CD14-positive monocyte (primary cell): ENCODE data around the gene PPP2R3A. TPM values are rescaled to one million over a fixed set of nuclear protein-coding genes. Genes with fewer than 3 reads are reported as not detected.

Source experiments
- DNase-seq, 3 donors: peaks; one replicate each; pipeline ENCODE4 v3.0.0-alpha.2; 2011 to 2022
- H2AFZ ChIP-seq: 2 replicates; pipeline ENCODE4 v1.6.0; 2012; ENCODE audit warnings: mild to moderate bottlenecking, low read depth, low read length, inconsistent platforms; ENCODE audit not compliant: insufficient read depth, poor library complexity, severe bottlenecking
- H3K27ac ChIP-seq, 2 donors: 1 replicate in 1 of 2; 2 replicates in 1 of 2; pipeline ENCODE4 v1.5.1; 2012 to 2013; ENCODE audit warnings: low read length in 2 of 2, control low read depth in 1 of 2, inconsistent platforms in 1 of 2, low read depth in 1 of 2, mild to moderate bottlenecking in 1 of 2
- H3K27me3 ChIP-seq, 2 donors: one replicate each; pipeline versions ENCODE4 v1.6.0 to v1.6.1; 2011 to 2013; ENCODE audit warnings: low read length in 2 of 2; ENCODE audit not compliant: control insufficient read depth in 2 of 2, insufficient read depth in 2 of 2
- H3K36me3 ChIP-seq, 2 donors: replicated peaks in 1 of 2; 1 replicate in 1 of 2; 2 replicates in 1 of 2; pipeline versions ENCODE4 v1.5.1 to v1.6.1; 2012 to 2013; ENCODE audit warnings: low read length in 2 of 2, control low read depth in 1 of 2, inconsistent platforms in 1 of 2, mild to moderate bottlenecking in 1 of 2; ENCODE audit not compliant: insufficient read depth in 2 of 2, control insufficient read depth in 1 of 2
- H3K4me1 ChIP-seq, 2 donors: 1 replicate in 1 of 2; 2 replicates in 1 of 2; pipeline versions ENCODE4 v1.5.1 to v1.6.1; 2012 to 2013; ENCODE audit warnings: low read length in 2 of 2, control low read depth in 1 of 2, inconsistent platforms in 1 of 2, mild to moderate bottlenecking in 1 of 2, moderate library complexity in 1 of 2; ENCODE audit not compliant: insufficient read depth in 2 of 2, control insufficient read depth in 1 of 2
- H3K4me2 ChIP-seq: replicated peaks from 2 replicates; pipeline ENCODE3; 2012; ENCODE audit warnings: low read length, moderate library complexity, mild to moderate bottlenecking; ENCODE audit not compliant: poor library complexity, severe bottlenecking; ENCODE audit errors: extremely low read depth
- H3K4me3 ChIP-seq, 3 experiments: fragments of 200-600 bp in 1 of 3; sonication (generic) in 1 of 3; replicated peaks in 1 of 3; 1 replicate in 2 of 3; 2 replicates in 1 of 3; pipeline ENCODE4 v1.5.1; 2011 to 2013; ENCODE audit warnings: low read length in 3 of 3, mild to moderate bottlenecking in 3 of 3, control low read depth in 2 of 3, low read depth in 2 of 3, inconsistent platforms in 1 of 3, moderate library complexity in 1 of 3
- H3K79me2 ChIP-seq: 2 replicates; pipeline ENCODE4 v1.6.0; 2012; ENCODE audit warnings: mild to moderate bottlenecking, control low read depth, inconsistent platforms, low read length, moderate library complexity; ENCODE audit not compliant: insufficient read depth
- H3K9ac ChIP-seq: 2 replicates; pipeline ENCODE4 v1.6.0; 2017; ENCODE audit warnings: low read length, mild to moderate bottlenecking; ENCODE audit not compliant: insufficient read depth, poor library complexity, severe bottlenecking
- H3K9me3 ChIP-seq, 2 donors: replicated peaks in 1 of 2; 1 replicate in 1 of 2; 2 replicates in 1 of 2; pipeline versions ENCODE4 v1.5.1 to v1.6.1; 2012 to 2013; ENCODE audit warnings: low read length in 2 of 2, control low read depth in 1 of 2; ENCODE audit not compliant: control insufficient read depth in 1 of 2, insufficient read depth in 1 of 2
- H4K20me1 ChIP-seq: 2 replicates; pipeline ENCODE4 v1.6.0; 2012; ENCODE audit warnings: mild to moderate bottlenecking, low read length, control low read depth, moderate library complexity; ENCODE audit not compliant: insufficient read depth
- H3K27ac Mint-ChIP-seq, 7 donors: one replicate each; pipeline ENCODE4 v1.8.0; 2020; ENCODE audit warnings: mild to moderate bottlenecking in 7 of 7, mixed read lengths in 7 of 7, moderate library complexity in 6 of 7, inconsistent platforms in 2 of 7
- H3K27me3 Mint-ChIP-seq, 3 donors: one replicate each; pipeline ENCODE4 v1.8.0; 2021 to 2022; ENCODE audit warnings: low read depth in 3 of 3, mild to moderate bottlenecking in 3 of 3, mixed read lengths in 3 of 3, moderate library complexity in 3 of 3, inconsistent platforms in 1 of 3
- H3K36me3 Mint-ChIP-seq, 2 donors: one replicate each; pipeline ENCODE4 v1.8.0; 2020; ENCODE audit warnings: mixed read lengths in 2 of 2, inconsistent platforms in 1 of 2, mild to moderate bottlenecking in 1 of 2
- H3K4me1 Mint-ChIP-seq: one replicate; pipeline ENCODE4 v1.8.0; 2020; ENCODE audit warnings: mild to moderate bottlenecking, mixed read lengths
- H3K4me3 Mint-ChIP-seq, 2 donors: one replicate each; pipeline ENCODE4 v1.8.0; 2020; ENCODE audit warnings: mild to moderate bottlenecking in 2 of 2, mixed read lengths in 2 of 2, moderate library complexity in 1 of 2
- H3K9me3 Mint-ChIP-seq, 7 donors: one replicate each; pipeline ENCODE4 v1.8.0; 2020 to 2022; ENCODE audit warnings: mixed read lengths in 7 of 7, mild to moderate bottlenecking in 6 of 7, moderate library complexity in 6 of 7, inconsistent platforms in 2 of 7
- WGBS: methylation state at CpG from one replicate; pipeline ENCODE4 v1.1.5; 2013; ENCODE audit warnings: missing lambda C conversion rate; ENCODE audit not compliant: insufficient coverage; 5-methylcytosine and 5-hydroxymethylcytosine counted together
- intact Hi-C, 2 donors: fragments of 100-400 bp; cut with micrococcal nuclease; formaldehyde crosslinking; loops; one replicate each; pipeline versions ENCODE4 v1.15.0 to v1.15.1; 2023
- polyA plus RNA-seq, 3 donors: library from polyadenylated mRNA; depleted of rRNA in 1 of 3; unstranded in 2 of 3; stranded (reverse) in 1 of 3; fragments of 300-500 nt in 2 of 3; fragments of >200 nt in 1 of 3; fragmentation: Illumina TruSeq in 2 of 3; gene quantifications; 1 replicate in 2 of 3; 2 replicates in 1 of 3; pipeline ENCODE4 v1.2.3, GENCODE V29; 2012 to 2021
- TF ChIP-seq, protein P1 (sequence below): fragments of 200-600 bp; IDR thresholded peaks from one replicate; pipeline ENCODE4 v1.8.0; 2022; ENCODE audit warnings: antibody characterized with exemption, mild to moderate bottlenecking

Gene PPP2R3A
- polyA plus RNA-seq, 3 donors = 0.09 to 0.15 (median 0.10) TPM

DNA sequence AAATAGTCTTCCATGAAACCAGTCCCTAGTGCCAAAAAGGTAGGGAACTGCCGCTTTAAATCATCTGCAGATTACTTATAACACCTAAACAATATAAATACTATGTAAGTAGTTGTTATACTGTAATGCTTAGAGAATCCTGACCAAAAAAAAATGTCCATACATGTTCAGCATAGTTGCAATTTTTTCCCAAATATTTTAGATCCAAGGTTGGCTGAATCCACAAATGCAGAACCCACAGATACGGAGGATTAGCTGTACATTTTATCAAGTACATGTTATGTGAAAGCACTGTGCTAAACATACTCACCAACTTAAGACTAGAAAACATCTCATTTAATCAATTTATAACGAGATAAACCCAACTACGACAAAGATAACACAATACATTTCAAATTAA lies 221.3 kb downstream of the PPP2R3A start:
- Histone ChIP-seq H3K4me1 (peaks cover 38 to 66% of the 10 kb centered on the region in 2 donors), H4K20me1 (peaks cover 100% of the 10 kb centered on the region), H3K27me3 (no peaks in the 10 kb centered on the region), H3K79me2 (peaks cover 100% of the 10 kb centered on the region), H3K9me3 (no peaks in the 10 kb centered on the region), H3K4me3 (no peak overlapping the region), H3K36me3 (no peaks in the 10 kb centered on the region), H3K4me2 (peak overlapping the region; percentile 2), H3K27ac (peak overlapping the region in 1 of 2 donors; percentile 52), H3K9ac (no peak overlapping the region), H2AFZ (no peak overlapping the region)
- H3K4me3 Mint-ChIP-seq = no peak overlapping the region
- peak overlapping the region in 2 of 7 donors; percentile 28 to 54 for H3K27ac Mint-ChIP-seq
- H3K27me3 Mint-ChIP-seq = no peaks in the 10 kb centered on the region
- H3K4me1 Mint-ChIP-seq = peaks cover 87% of the 10 kb centered on the region
- TF ChIP-seq, protein P1, sequence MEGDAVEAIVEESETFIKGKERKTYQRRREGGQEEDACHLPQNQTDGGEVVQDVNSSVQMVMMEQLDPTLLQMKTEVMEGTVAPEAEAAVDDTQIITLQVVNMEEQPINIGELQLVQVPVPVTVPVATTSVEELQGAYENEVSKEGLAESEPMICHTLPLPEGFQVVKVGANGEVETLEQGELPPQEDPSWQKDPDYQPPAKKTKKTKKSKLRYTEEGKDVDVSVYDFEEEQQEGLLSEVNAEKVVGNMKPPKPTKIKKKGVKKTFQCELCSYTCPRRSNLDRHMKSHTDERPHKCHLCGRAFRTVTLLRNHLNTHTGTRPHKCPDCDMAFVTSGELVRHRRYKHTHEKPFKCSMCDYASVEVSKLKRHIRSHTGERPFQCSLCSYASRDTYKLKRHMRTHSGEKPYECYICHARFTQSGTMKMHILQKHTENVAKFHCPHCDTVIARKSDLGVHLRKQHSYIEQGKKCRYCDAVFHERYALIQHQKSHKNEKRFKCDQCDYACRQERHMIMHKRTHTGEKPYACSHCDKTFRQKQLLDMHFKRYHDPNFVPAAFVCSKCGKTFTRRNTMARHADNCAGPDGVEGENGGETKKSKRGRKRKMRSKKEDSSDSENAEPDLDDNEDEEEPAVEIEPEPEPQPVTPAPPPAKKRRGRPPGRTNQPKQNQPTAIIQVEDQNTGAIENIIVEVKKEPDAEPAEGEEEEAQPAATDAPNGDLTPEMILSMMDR = no peak
- DNase-seq = no peak
- peaks cover 0 to 3% (median 0%) of the 10 kb centered on the region in 7 donors for H3K9me3 Mint-ChIP-seq
- peaks cover 4 to 22% of the 10 kb centered on the region in 2 donors for H3K36me3 Mint-ChIP-seq
- intact Hi-C loops = no loop called here
- no CpG with 5 or more reads among the region's 4 CpGs for WGBS

- no peak for DNase-seq
- Histone ChIP-seq H3K4me2 (no peak overlapping the region), H4K20me1 (peaks cover 100% of the 10 kb centered on the region), H3K27ac (peak overlapping the region in 1 of 2 donors; percentile 35), H3K36me3 (no peaks in the 10 kb centered on the region), H3K9ac (no peak overlapping the region), H2AFZ (no peak overlapping the region), H3K4me3 (no peak overlapping the region), H3K4me1 (peaks cover 47 to 76% of the 10 kb centered on the region in 2 donors), H3K27me3 (no peaks in the 10 kb centered on the region), H3K79me2 (peaks cover 100% of the 10 kb centered on the region), H3K9me3 (no peaks in the 10 kb centered on the region)
- H3K36me3 Mint-ChIP-seq = peaks cover 6 to 25% of the 10 kb centered on the region in 2 donors
- H3K9me3 Mint-ChIP-seq = peaks cover 0 to 3% (median 0%) of the 10 kb centered on the region in 7 donors
- WGBS = 88% methylated on average over 1 of the region's 4 CpGs
- H3K4me3 Mint-ChIP-seq = no peak overlapping the region
- intact Hi-C loops = no loop called here
- TF ChIP-seq, protein P1 = no peak
- H3K27me3 Mint-ChIP-seq = no peaks in the 10 kb centered on the region
- H3K4me1 Mint-ChIP-seq = peaks cover 88% of the 10 kb centered on the region
- peak overlapping the region in 3 of 7 donors; percentile 5 to 83 (median 30) for H3K27ac Mint-ChIP-seq
These were observed 222.3 kb downstream of the PPP2R3A start for GRCh38 chr3:136187868-136188267.
